HG02981 (cell line): ENCODE data around the gene ABR.
A peak's percentile ranks its signal among the peaks of the same experiment; 100 is the strongest.
"Not testable (repeated sequence)": the region's sequence is repeated elsewhere in the genome, so short reads cannot be mapped to it uniquely, and the experiment has no call there.

Source experiments
- ATAC-seq: cut with Tn5 transposase; IDR thresholded peaks from one replicate; pipeline ENCODE4 v1.9.1; 2021; ENCODE audit warnings: mild to moderate bottlenecking, moderate library complexity; ENCODE audit not compliant: unreplicated experiment

ABR gene

GRCh38 chr17:996554-997344, 183.0 kb downstream of the ABR start, which contains the start of gene TIMM22:
Gene TIMM22 (plus strand): TSS chr17:997129. CDS start chr17:997143, 14 bp downstream.
- peak; percentile 86 for ATAC-seq

- not testable (repeated sequence) for ATAC-seq
These were observed 184.5 kb downstream of the ABR start for GRCh38 chr17:995324-995723.

- no peak for ATAC-seq
These were observed 186.8 kb downstream of the ABR start for GRCh38 chr17:992933-993332.

GRCh38 chr17:988561-988960, 191.2 kb downstream of the ABR start:
- no peak for ATAC-seq

GRCh38 chr17:987931-988330, 191.8 kb downstream of the ABR start:
- no peak for ATAC-seq

GRCh38 chr17:986322-986929, 193.4 kb downstream of the ABR start:
- no peak for ATAC-seq

GRCh38 chr17:983921-984320, 195.9 kb downstream of the ABR start:
- ATAC-seq = no peak

GRCh38 chr17:981292-981658, 198.5 kb downstream of the ABR start:
- ATAC-seq = no peak

- peak; percentile 45 for ATAC-seq
These were observed 199.1 kb downstream of the ABR start for GRCh38 chr17:980406-981291.

GRCh38 chr17:979539-980405, 200.0 kb downstream of the ABR start, which contains the start of gene NXN:
Gene NXN (minus strand): TSS chr17:979776.
- ATAC-seq = peak; percentile 60

GRCh38 chr17:979212-979538, 200.6 kb downstream of the ABR start:
- ATAC-seq = no peak

- no peak for ATAC-seq
These were observed 201.4 kb downstream of the ABR start for GRCh38 chr17:978103-979093.

- ATAC-seq = no peak
These were observed 202.6 kb downstream of the ABR start for GRCh38 chr17:977166-977565.

GRCh38 chr17:976312-976711, 203.5 kb downstream of the ABR start:
- ATAC-seq = no peak

GRCh38 chr17:975371-975915, 204.3 kb downstream of the ABR start:
- no peak for ATAC-seq

- not testable (repeated sequence) for ATAC-seq
These were observed 205.0 kb downstream of the ABR start for GRCh38 chr17:974778-975177.

- no peak for ATAC-seq
These were observed 206.7 kb downstream of the ABR start for GRCh38 chr17:973053-973452.

GRCh38 chr17:971861-972260, 207.9 kb downstream of the ABR start:
- ATAC-seq = not testable (repeated sequence)

- ATAC-seq = no peak
These were observed 209.4 kb downstream of the ABR start for GRCh38 chr17:970364-970763.
